ENCODE measurements around the gene PTCD2. TPM values are rescaled to one million over a fixed set of nuclear protein-coding genes. Genes with fewer than 3 reads are reported as not detected.

Gene PTCD2
- total and polyA plus RNA-seq, 2 donors (not counting 3 experiments of a cell fraction or from before 2014, with no cell fraction given): 4.3 to 6.7 TPM

DNA sequence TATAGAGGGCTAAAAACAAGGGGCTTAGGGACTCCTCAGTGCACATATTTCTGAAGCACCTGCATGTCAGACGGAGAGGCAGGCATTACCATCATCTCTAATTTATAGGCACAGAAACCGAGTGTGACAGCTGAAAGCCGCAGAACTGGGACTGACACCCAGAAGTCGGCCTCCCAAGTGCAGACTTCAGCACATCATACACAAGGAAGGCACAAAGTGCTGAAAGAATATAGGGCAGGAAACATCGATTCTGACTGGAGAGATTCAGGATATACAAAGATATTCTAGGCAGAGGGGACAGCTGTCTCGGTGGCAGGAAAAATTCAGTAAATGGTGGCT lies 11.4 kb upstream of the PTCD2 start:
- no peaks in the 10 kb centered on the region for H3K9me3 ChIP-seq (replicated peaks; ENCODE audit: control insufficient read depth, insufficient read depth, low read length)
- H3K4me3 ChIP-seq (replicated peaks in 1 of 3; ENCODE audit: insufficient read depth in 1 of 3, low read depth in 1 of 3, low read length in 3 of 3): no peak overlapping the region
- no TSS peak for BruUV-seq (replicated peaks)
- FAIRE-seq (no peak), DNase-seq (ENCODE audit: low read depth, low spot score) (no peak)
- TF ChIP-seq MYC (IDR thresholded peaks at IDR 0.05; ENCODE audit: low read depth, low read length): no peak
- TF ChIP-seq GATA2 (IDR thresholded peaks at IDR 0.05; ENCODE audit: insufficient read depth, insufficient read length, low read depth, low read length): no peak
- TF ChIP-seq EZH2 (IDR thresholded peaks at IDR 0.05; ENCODE audit: borderline replicate concordance, low read depth, low read length, severe bottlenecking): no peak
- no peak for TF ChIP-seq MAX (IDR thresholded peaks at IDR 0.05; ENCODE audit: insufficient read depth, insufficient read length)
- no peak for TF ChIP-seq POLR2AphosphoS5 (IDR thresholded peaks at IDR 0.05; ENCODE audit: insufficient read depth, low read depth, low read length)
- TF ChIP-seq JUN (IDR thresholded peaks at IDR 0.05; ENCODE audit: borderline replicate concordance, insufficient read depth, insufficient read length, low read depth): no peak
- TF ChIP-seq POLR2A (IDR thresholded peaks at IDR 0.05; ENCODE audit: low read depth, low read length): no peak
- no peak for TF ChIP-seq FOS (IDR thresholded peaks at IDR 0.05; ENCODE audit: borderline replicate concordance, insufficient read depth, low read length)
- peaks cover 6 to 7% of the 10 kb centered on the region in 2 experiments for H3K36me3 ChIP-seq (ENCODE audit: control insufficient read depth in 2 of 2, extremely low read depth in 1 of 2, insufficient read depth in 2 of 2, low read length in 2 of 2)
- no peaks in the 10 kb centered on the region for H4K20me1 ChIP-seq (replicated peaks; ENCODE audit: control insufficient read depth, extremely low read depth, insufficient read depth, low read length)
- H3K9ac ChIP-seq (replicated peaks; ENCODE audit: extremely low read depth, insufficient read depth, low read length): peak overlapping the region; percentile 56
- H3K79me2 ChIP-seq (ENCODE audit: control insufficient read depth, insufficient read depth, low read length): peaks cover 31% of the 10 kb centered on the region
- H2AFZ ChIP-seq (ENCODE audit: low read depth, low read length): peak overlapping the region; percentile 57
- intact Hi-C loops (cut with micrococcal nuclease) (loop anchor here (1.0 to 5.0 kb wide), 8 partner anchors 11 to 542 kb away; partner anchors contain the start of genes MRPS27 and PTCD2), dilution Hi-C loops (cut with MboI; ENCODE audit: extremely low pct_ligation_motif_present, low sequenced_read_pairs) (no loop called here)
- CTCF ChIA-PET: interaction anchor here (0.6 to 2.3 kb wide), 48 partner anchors 9 to 615 kb away, joined by 3 to 46 read pairs (median 4); partner anchors contain the start of genes MAP1B, MRPS27 and PTCD2
- H3K4me1 ChIP-seq (ENCODE audit: control insufficient read depth, extremely low read depth, insufficient read depth, low read length): peaks cover 10% of the 10 kb centered on the region
- POLR2A ChIA-PET: interaction anchor here (0.6 to 1.7 kb wide), 5 partner anchors 11 to 173 kb away, joined by 3 to 8 read pairs (median 3); partner anchors contain the start of genes MRPS27 and PTCD2
- peak overlapping the region; percentile 8 for H3K4me2 ChIP-seq (ENCODE audit: insufficient read depth, low read length)
- peak overlapping the region; percentile 15 for H3K27ac ChIP-seq (ENCODE audit: insufficient read depth, low read depth, low read length)
- H3K27me3 ChIP-seq (ENCODE audit: control insufficient read depth in 2 of 2, insufficient read depth in 2 of 2, low read length in 2 of 2): no peaks in the 10 kb centered on the region
- H3K9me1 ChIP-seq (replicated peaks; ENCODE audit: control insufficient read depth, extremely low read depth, insufficient read depth, low read length): no peaks in the 10 kb centered on the region

GRCh38 chr5:72313141-72313540 lies 7.0 kb upstream of the PTCD2 start:
- H4K20me1 ChIP-seq (replicated peaks; ENCODE audit: control insufficient read depth, extremely low read depth, insufficient read depth, low read length): no peaks in the 10 kb centered on the region
- no peaks in the 10 kb centered on the region for H3K27me3 ChIP-seq (ENCODE audit: control insufficient read depth in 2 of 2, insufficient read depth in 2 of 2, low read length in 2 of 2)
- H2AFZ ChIP-seq (ENCODE audit: low read depth, low read length): no peak overlapping the region
- H3K4me3 ChIP-seq (replicated peaks in 1 of 3; ENCODE audit: insufficient read depth in 1 of 3, low read depth in 1 of 3, low read length in 3 of 3): no peak overlapping the region
- no peaks in the 10 kb centered on the region for H3K9me3 ChIP-seq (replicated peaks; ENCODE audit: control insufficient read depth, insufficient read depth, low read length)
- intact Hi-C loops (cut with micrococcal nuclease) (no loop called here), dilution Hi-C loops (cut with MboI; ENCODE audit: extremely low pct_ligation_motif_present, low sequenced_read_pairs) (no loop called here)
- no peak overlapping the region for H3K27ac ChIP-seq (ENCODE audit: insufficient read depth, low read depth, low read length)
- BruUV-seq (replicated peaks): no TSS peak
- TF ChIP-seq FOS (IDR thresholded peaks at IDR 0.05; ENCODE audit: borderline replicate concordance, insufficient read depth, low read length) (no peak), EZH2 (IDR thresholded peaks at IDR 0.05; ENCODE audit: borderline replicate concordance, low read depth, low read length, severe bottlenecking) (no peak), MAX (IDR thresholded peaks at IDR 0.05; ENCODE audit: insufficient read depth, insufficient read length) (no peak), POLR2AphosphoS5 (IDR thresholded peaks at IDR 0.05; ENCODE audit: insufficient read depth, low read depth, low read length) (no peak)
- peaks cover 6 to 9% of the 10 kb centered on the region in 2 experiments for H3K36me3 ChIP-seq (ENCODE audit: control insufficient read depth in 2 of 2, extremely low read depth in 1 of 2, insufficient read depth in 2 of 2, low read length in 2 of 2)
- POLR2A ChIA-PET: no interaction called here
- DNase-seq (ENCODE audit: low read depth, low spot score) (no peak), FAIRE-seq (no peak)
- CTCF ChIA-PET: interaction anchor here (1.3 kb wide), 1 partner anchor 530 kb away, joined by 4 read pairs; no protein-coding TSS in a partner anchor
- H3K9ac ChIP-seq (replicated peaks; ENCODE audit: extremely low read depth, insufficient read depth, low read length): no peak overlapping the region
- no peak overlapping the region for H3K4me2 ChIP-seq (ENCODE audit: insufficient read depth, low read length)
- peaks cover 30% of the 10 kb centered on the region for H3K79me2 ChIP-seq (ENCODE audit: control insufficient read depth, insufficient read depth, low read length)
- peaks cover 4% of the 10 kb centered on the region for H3K4me1 ChIP-seq (ENCODE audit: control insufficient read depth, extremely low read depth, insufficient read depth, low read length)
- H3K9me1 ChIP-seq (replicated peaks; ENCODE audit: control insufficient read depth, extremely low read depth, insufficient read depth, low read length): no peaks in the 10 kb centered on the region
